H1 (cell line): Measurements from ENCODE around the gene PPP1R7. TPM values are rescaled to one million over a fixed set of nuclear protein-coding genes. Genes with fewer than 3 reads are reported as not detected.

Experiments used
- CTCF ChIA-PET: fragments of 300-600 bp; sonication (Branson Sonifier 250); formaldehyde crosslinking; loops from one replicate; lab custom pipeline; 2021; ENCODE audit not compliant: partially characterized antibody; lab: Charles Lee
- POLR2A ChIA-PET: fragments of 300-600 bp; sonication (Branson Sonifier 250); formaldehyde crosslinking; loops from one replicate; lab custom pipeline; 2021; ENCODE audit warnings: inconsistent platforms; ENCODE audit not compliant: partially characterized antibody; lab: Charles Lee
- DNase-seq, 2 experiments: peaks; one replicate each; pipeline versions ENCODE4 v3.0.0 to v3.0.0-alpha.2; 2010 to 2022; ENCODE audit warnings: low spot score in 2 of 2, low read depth in 1 of 2, mixed read lengths in 1 of 2
- FAIRE-seq: peaks from 2 replicates; lab custom pipeline; 2011; peaks lifted over from hg19 to GRCh38; lab: Jason Lieb, UNC
- H2AFZ ChIP-seq: 2 replicates; pipeline ENCODE4 v1.8.1; 2012; ENCODE audit warnings: low read length, inconsistent platforms
- H2AK5ac ChIP-seq: 2 replicates; pipeline ENCODE4 v1.6.1; 2013; ENCODE audit warnings: low read depth, low read length
- H2BK120ac ChIP-seq: replicated peaks from 2 replicates; pipeline ENCODE3; 2013; ENCODE audit warnings: low read depth, low read length, inconsistent platforms
- H2BK12ac ChIP-seq: 2 replicates; pipeline ENCODE4 v1.6.1; 2013; ENCODE audit warnings: low read depth, low read length
- H2BK15ac ChIP-seq: 2 replicates; pipeline ENCODE4 v1.6.1; 2013; ENCODE audit warnings: low read length
- H2BK20ac ChIP-seq: 2 replicates; pipeline ENCODE4 v1.6.1; 2013; ENCODE audit warnings: low read length
- H2BK5ac ChIP-seq: 2 replicates; pipeline ENCODE4 v1.6.1; 2013; ENCODE audit warnings: low read depth, low read length
- H3K14ac ChIP-seq: 2 replicates; pipeline ENCODE4 v1.6.1; 2013; ENCODE audit warnings: inconsistent platforms; ENCODE audit not compliant: insufficient read length
- H3K18ac ChIP-seq: 2 replicates; pipeline ENCODE4 v1.6.1; 2013; ENCODE audit warnings: low read length; ENCODE audit errors: extremely low read depth
- H3K23ac ChIP-seq: 2 replicates; pipeline ENCODE4 v1.6.1; 2013; ENCODE audit warnings: inconsistent platforms; ENCODE audit not compliant: insufficient read length
- H3K23me2 ChIP-seq: 2 replicates; pipeline ENCODE4 v1.6.1; 2013; ENCODE audit warnings: low read depth, low read length
- H3K27ac ChIP-seq: 2 replicates; pipeline ENCODE4 v1.6.1; 2011; ENCODE audit warnings: low read depth, low read length, inconsistent platforms
- H3K27me3 ChIP-seq, 4 experiments: replicated peaks in 1 of 4; 1 replicate in 1 of 4; 2 replicates in 3 of 4; pipeline versions ENCODE4 v1.6.1 to v1.8.1; 2011 to 2013; ENCODE audit warnings: low read length in 3 of 4, mild to moderate bottlenecking in 3 of 4, inconsistent platforms in 2 of 4, mixed read lengths in 2 of 4, moderate library complexity in 1 of 4; ENCODE audit not compliant: control insufficient read depth in 3 of 4, insufficient read depth in 3 of 4; ENCODE audit errors: extremely low read depth in 1 of 4
- H3K36me3 ChIP-seq, 4 experiments: 2 replicates each; pipeline versions ENCODE4 v1.6.1 to v1.8.1; 2011 to 2013; ENCODE audit warnings: mild to moderate bottlenecking in 4 of 4, low read length in 3 of 4, moderate library complexity in 2 of 4, control low read depth in 1 of 4, inconsistent platforms in 1 of 4; ENCODE audit not compliant: insufficient read depth in 4 of 4, control insufficient read depth in 2 of 4
- H3K4ac ChIP-seq: replicated peaks from 2 replicates; pipeline ENCODE3; 2013; ENCODE audit warnings: low read length, low read depth, mixed read lengths, inconsistent platforms; ENCODE audit not compliant: insufficient read length
- H3K4me1 ChIP-seq, 4 experiments: replicated peaks in 1 of 4; 1 replicate in 1 of 4; 2 replicates in 3 of 4; pipeline versions ENCODE4 v1.6.1 to v1.8.1; 2011 to 2013; ENCODE audit warnings: low read length in 3 of 4, inconsistent platforms in 2 of 4, mixed read lengths in 1 of 4; ENCODE audit not compliant: insufficient read depth in 4 of 4, control insufficient read depth in 3 of 4
- H3K4me2 ChIP-seq, 2 experiments: 2 replicates each; pipeline versions ENCODE4 v1.6.1 to v1.8.1; 2011 to 2013; ENCODE audit warnings: low read depth in 2 of 2, low read length in 2 of 2, control low read depth in 1 of 2, inconsistent platforms in 1 of 2, mild to moderate bottlenecking in 1 of 2; ENCODE audit not compliant: insufficient read depth in 1 of 2
- H3K4me3 ChIP-seq, 4 experiments: fragments of 200-600, 300-600 bp in 1 of 4; sonication (generic), shearing (Covaris generic), sonication (Bioruptor Twin) in 1 of 4; 2 replicates each; pipeline versions ENCODE4 v1.5.1 to v1.8.1; 2011 to 2016; ENCODE audit warnings: low read length in 4 of 4, low read depth in 3 of 4, control low read depth in 2 of 4, inconsistent platforms in 2 of 4, mild to moderate bottlenecking in 2 of 4, mixed read lengths in 1 of 4, moderate library complexity in 1 of 4; ENCODE audit not compliant: insufficient read depth in 2 of 4; ENCODE audit errors: extremely low read depth in 1 of 4
- H3K56ac ChIP-seq: replicated peaks from 2 replicates; pipeline ENCODE3; 2013; ENCODE audit warnings: low read depth, mild to moderate bottlenecking, mixed read lengths, low read length, inconsistent platforms; ENCODE audit not compliant: insufficient read length
- H3K79me1 ChIP-seq: 2 replicates; pipeline ENCODE4 v1.6.1; 2013; ENCODE audit warnings: low read depth, low read length, control low read depth
- H3K79me2 ChIP-seq, 2 experiments: 2 replicates each; pipeline versions ENCODE4 v1.6.1 to v1.8.1; 2012 to 2013; ENCODE audit warnings: low read length in 2 of 2, mild to moderate bottlenecking in 2 of 2, inconsistent platforms in 1 of 2; ENCODE audit not compliant: insufficient read depth in 2 of 2, control insufficient read depth in 1 of 2
- H3K9ac ChIP-seq, 4 experiments: replicated peaks in 1 of 4; 1 replicate in 1 of 4; 2 replicates in 3 of 4; pipeline versions ENCODE4 v1.6.1 to v1.8.1; 2011 to 2013; ENCODE audit warnings: low read depth in 3 of 4, low read length in 3 of 4, control low read depth in 2 of 4, mild to moderate bottlenecking in 2 of 4, moderate library complexity in 2 of 4, inconsistent platforms in 1 of 4; ENCODE audit errors: extremely low read depth in 1 of 4
- H3K9me3 ChIP-seq, 2 experiments: 2 replicates each; pipeline versions ENCODE4 v1.6.1 to v1.8.1; 2012 to 2013; ENCODE audit warnings: mild to moderate bottlenecking in 2 of 2, moderate library complexity in 2 of 2, control low read depth in 1 of 2, inconsistent platforms in 1 of 2, low read depth in 1 of 2, low read length in 1 of 2, mixed read lengths in 1 of 2; ENCODE audit not compliant: insufficient read depth in 2 of 2
- H4K20me1 ChIP-seq, 2 experiments: replicated peaks in 1 of 2; 2 replicates each; pipeline versions ENCODE3 to v1.8.1; 2011 to 2013; ENCODE audit warnings: inconsistent platforms in 2 of 2, low read length in 2 of 2, mild to moderate bottlenecking in 1 of 2; ENCODE audit not compliant: insufficient read depth in 2 of 2, control insufficient read depth in 1 of 2
- H4K5ac ChIP-seq: 2 replicates; pipeline ENCODE4 v1.6.1; 2013; ENCODE audit warnings: low read length, low read depth, mixed read lengths, inconsistent platforms; ENCODE audit not compliant: insufficient read length
- H4K8ac ChIP-seq: 2 replicates; pipeline ENCODE4 v1.8.0; 2013; ENCODE audit warnings: mild to moderate bottlenecking, moderate library complexity, low read length, inconsistent platforms; ENCODE audit not compliant: insufficient read depth; ENCODE audit errors: extremely low read depth
- H4K91ac ChIP-seq: replicated peaks from 2 replicates; pipeline ENCODE3; 2013; ENCODE audit warnings: low read length, mixed read lengths, inconsistent platforms; ENCODE audit not compliant: insufficient read length
- KDM4A ChIP-seq: IDR thresholded peaks from one replicate; pipeline ENCODE4 v1.7.1; 2012; ENCODE audit warnings: low read depth, mild to moderate bottlenecking, moderate library complexity, low read length, inconsistent platforms; ENCODE audit not compliant: severe bottlenecking
- MAFK ChIP-seq: IDR thresholded peaks from 2 replicates; pipeline ENCODE4 v1.6.1; 2012; ENCODE audit warnings: low read depth, mild to moderate bottlenecking, improper control_type of control experiment, low read length
- NRF1 ChIP-seq: IDR thresholded peaks from 2 replicates; pipeline ENCODE4 v1.6.1; 2011; ENCODE audit warnings: mild to moderate bottlenecking, low read depth, low read length, improper control_type of control experiment
- RAD21 ChIP-seq, 2 experiments: IDR thresholded peaks in 1 of 2; conservative IDR thresholded peaks in 1 of 2; 2 replicates each; pipeline ENCODE4 v1.6.1; 2011; ENCODE audit warnings: low read depth in 2 of 2, low read length in 2 of 2, improper control_type of control experiment in 1 of 2, inconsistent platforms in 1 of 2, mild to moderate bottlenecking in 1 of 2, moderate library complexity in 1 of 2
- WGBS, 2 experiments: shearing (Covaris generic) in 1 of 2; methylation state at CpG; one replicate each; pipeline versions ENCODE4 v1.1.6 to v1.1.7; 2013 to 2015; ENCODE audit warnings: low lambda C conversion rate in 2 of 2, mixed read lengths in 2 of 2, inconsistent platforms in 1 of 2, low coverage in 1 of 2, missing lambda C conversion rate in 1 of 2; ENCODE audit not compliant: insufficient replicate concordance in 2 of 2, insufficient coverage in 1 of 2, insufficient read length in 1 of 2; ENCODE audit errors: extremely low coverage in 1 of 2, missing lambda C conversion rate in 1 of 2; 5-methylcytosine and 5-hydroxymethylcytosine counted together
- polyA plus RNA-seq, 7 experiments: library from polyadenylated mRNA; depleted of rRNA in 3 of 7; stranded (reverse) in 5 of 7; unstranded in 2 of 7; fragments of >200 nt in 5 of 7; fragments of 200-250 nt in 2 of 7; gene quantifications; 1 replicate in 5 of 7; 2 replicates in 1 of 7; 4 replicates in 1 of 7; pipeline versions ENCODE4 v1.2.1 to v1.2.3, GENCODE V29; 2011 to 2013; ENCODE audit warnings: missing spikeins in 2 of 7, mixed read lengths in 2 of 7
- total RNA-seq: library from RNA; stranded (reverse); fragmentation: NEBNext Ultra II Directional; extraction: Animal tissue kit (Norgen Biotek cat#: 25700); gene quantifications from 2 replicates; pipeline ENCODE4 v1.2.1, GENCODE V29; 2021
- TF ChIP-seq, protein P1 (sequence below), 3 experiments: IDR thresholded peaks; 1 replicate in 2 of 3; 2 replicates in 1 of 3; pipeline versions ENCODE4 v1.5.1 to v1.6.1; 2011; ENCODE audit warnings: low read length in 3 of 3, mild to moderate bottlenecking in 3 of 3, inconsistent platforms in 2 of 3, low read depth in 1 of 3, moderate library complexity in 1 of 3; ENCODE audit not compliant: insufficient read depth in 1 of 3; ENCODE audit errors: control extremely low read depth in 1 of 3

Gene PPP1R7
- total and polyA plus RNA-seq, 2 of the 8 experiments (the other 6 are each of a cell fraction or from before 2014, with no cell fraction given) = 22.2 to 64.0 TPM

DNA sequence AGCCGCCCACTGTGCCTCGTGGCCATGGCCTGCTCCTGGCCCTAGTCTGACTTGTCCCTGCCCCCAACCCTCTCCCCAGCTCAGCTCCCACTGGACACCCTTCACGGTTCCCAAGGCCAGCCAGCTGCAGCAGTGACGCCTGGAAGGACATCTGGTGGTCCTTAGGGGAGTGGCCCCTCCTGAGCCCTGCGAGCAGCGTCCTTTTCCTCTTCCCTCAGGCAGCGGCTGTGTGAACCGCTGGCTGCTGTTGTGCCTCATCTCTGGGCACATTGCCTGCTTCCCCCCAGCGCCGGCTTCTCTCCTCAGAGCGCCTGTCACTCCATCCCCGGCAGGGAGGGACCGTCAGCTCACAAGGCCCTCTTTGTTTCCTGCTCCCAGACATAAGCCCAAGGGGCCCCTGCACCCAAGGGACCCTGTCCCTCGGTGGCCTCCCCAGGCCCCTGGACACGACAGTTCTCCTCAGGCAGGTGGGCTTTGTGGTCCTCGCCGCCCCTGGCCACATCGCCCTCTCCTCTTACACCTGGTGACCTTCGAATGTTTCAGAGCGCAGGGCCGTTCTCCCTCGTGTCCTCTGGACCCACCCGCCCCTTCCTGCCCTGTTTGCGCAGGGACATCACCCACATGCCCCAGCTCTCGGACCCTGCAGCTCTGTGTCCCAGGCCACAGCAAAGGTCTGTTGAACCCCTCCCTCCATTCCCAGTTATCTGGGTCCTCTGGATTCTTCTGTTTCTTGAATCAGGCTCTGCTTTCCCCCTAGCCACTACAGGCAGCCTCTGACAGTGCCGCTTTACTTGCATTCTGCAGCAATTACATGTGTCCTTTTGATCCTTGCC, 74.0 kb downstream of the PPP1R7 start:
- no peak overlapping the region for H4K91ac ChIP-seq
- H3K9ac ChIP-seq = no peak overlapping the region
- no peak overlapping the region for H2BK120ac ChIP-seq
- no peaks in the 10 kb centered on the region; the same call in 1 of the 2 replicates for H3K79me1 ChIP-seq
- H3K4me2 ChIP-seq = no peak overlapping the region
- H3K4ac ChIP-seq = no peak overlapping the region
- FAIRE-seq (no peak), DNase-seq (no peak)
- H3K9me3 ChIP-seq = no peaks in the 10 kb centered on the region
- no peak overlapping the region for H3K14ac ChIP-seq
- H3K27ac ChIP-seq = no peak overlapping the region
- H3K23ac ChIP-seq = no peak overlapping the region
- ChIA-PET POLR2A (interaction anchor here (0.6 to 1.5 kb wide), 6 partner anchors 7 to 89 kb away, joined by 3 to 4 read pairs (median 3); no protein-coding TSS in a partner anchor), CTCF (interaction anchor here (0.6 to 0.8 kb wide), 2 partner anchors 8 to 37 kb away, joined by 3 to 4 read pairs; no protein-coding TSS in a partner anchor)
- H2BK20ac ChIP-seq = no peak overlapping the region
- no peak overlapping the region; the same call in 1 of the 2 replicates for H2BK5ac ChIP-seq
- no peak overlapping the region for H2AFZ ChIP-seq
- H3K56ac ChIP-seq = no peak overlapping the region
- WGBS, 2 experiments = 85% methylated on average over 21 of the region's 26 CpGs; no CpG with 5 or more reads in 1 of the 2 experiments
- no peak overlapping the region for H2BK12ac ChIP-seq
- H2BK15ac ChIP-seq = no peak overlapping the region
- no peaks in the 10 kb centered on the region for H3K27me3 ChIP-seq
- no peak overlapping the region for H2AK5ac ChIP-seq
- peaks cover 5 to 12% (median 10%) of the 10 kb centered on the region in 4 experiments; a peak in 7 of 8 replicates for H3K36me3 ChIP-seq
- H3K18ac ChIP-seq = no peak overlapping the region
- H4K20me1 ChIP-seq = peaks cover 15 to 22% of the 10 kb centered on the region in 2 experiments
- peak overlapping the region; percentile 58; the same call in 1 of the 2 replicates for H4K8ac ChIP-seq
- TF ChIP-seq NRF1 (no peak), RAD21 (IDR thresholded peaks at IDR 0.05 in 1 of 2, conservative IDR thresholded peaks at IDR 0.05 in 1 of 2; ENCODE audit: low read depth in 2 of 2, low read length in 2 of 2) (peak; percentile 7 to 32; a peak in 3 of 4 replicates), KDM4A (no peak), MAFK (no peak)
- TF ChIP-seq, protein P1, sequence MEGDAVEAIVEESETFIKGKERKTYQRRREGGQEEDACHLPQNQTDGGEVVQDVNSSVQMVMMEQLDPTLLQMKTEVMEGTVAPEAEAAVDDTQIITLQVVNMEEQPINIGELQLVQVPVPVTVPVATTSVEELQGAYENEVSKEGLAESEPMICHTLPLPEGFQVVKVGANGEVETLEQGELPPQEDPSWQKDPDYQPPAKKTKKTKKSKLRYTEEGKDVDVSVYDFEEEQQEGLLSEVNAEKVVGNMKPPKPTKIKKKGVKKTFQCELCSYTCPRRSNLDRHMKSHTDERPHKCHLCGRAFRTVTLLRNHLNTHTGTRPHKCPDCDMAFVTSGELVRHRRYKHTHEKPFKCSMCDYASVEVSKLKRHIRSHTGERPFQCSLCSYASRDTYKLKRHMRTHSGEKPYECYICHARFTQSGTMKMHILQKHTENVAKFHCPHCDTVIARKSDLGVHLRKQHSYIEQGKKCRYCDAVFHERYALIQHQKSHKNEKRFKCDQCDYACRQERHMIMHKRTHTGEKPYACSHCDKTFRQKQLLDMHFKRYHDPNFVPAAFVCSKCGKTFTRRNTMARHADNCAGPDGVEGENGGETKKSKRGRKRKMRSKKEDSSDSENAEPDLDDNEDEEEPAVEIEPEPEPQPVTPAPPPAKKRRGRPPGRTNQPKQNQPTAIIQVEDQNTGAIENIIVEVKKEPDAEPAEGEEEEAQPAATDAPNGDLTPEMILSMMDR (IDR thresholded peaks at IDR 0.05; ENCODE audit: control extremely low read depth in 1 of 3, insufficient read depth in 1 of 3, low read depth in 1 of 3, low read length in 3 of 3) = peak in 1 of 3 experiments; percentile 10; a peak in 1 of 4 replicates
- H4K5ac ChIP-seq = no peak overlapping the region
- H3K23me2 ChIP-seq = no peaks in the 10 kb centered on the region
- no peaks in the 10 kb centered on the region; a peak in 2 of 4 replicates for H3K79me2 ChIP-seq
- H3K4me1 ChIP-seq = no peaks in the 10 kb centered on the region; a peak in 1 of 7 replicates
- H3K4me3 ChIP-seq = no peak overlapping the region
